Measurements from ENCODE around the gene DYRK1B. TPM values are rescaled to one million over a fixed set of nuclear protein-coding genes. Genes with fewer than 3 reads are reported as not detected.

DYRK1B gene
- total RNA-seq, 1 donor from 2014 or later, result 7.8 TPM

DNA sequence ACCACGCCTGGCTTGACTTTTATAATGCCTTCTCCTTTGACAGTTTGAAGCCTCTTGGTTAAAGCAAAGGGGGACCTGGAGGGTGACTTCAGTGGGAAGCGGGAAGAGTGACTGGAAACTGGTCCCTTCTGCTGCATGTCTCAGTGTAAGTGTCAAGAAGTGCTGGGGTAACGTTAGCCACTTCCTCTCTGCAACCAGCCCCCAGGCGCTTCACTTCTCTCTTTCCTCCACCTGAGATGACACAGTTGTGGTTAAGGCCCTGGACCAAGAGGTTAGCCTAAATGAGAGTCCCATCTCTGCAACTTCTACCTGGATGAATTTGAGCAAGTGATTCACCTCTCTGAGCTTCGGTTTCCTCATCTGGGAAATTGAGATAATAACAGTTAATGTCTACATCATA lies 39.0 kb downstream of the DYRK1B start:
- Histone ChIP-seq H3K36me3 (no peaks in the 10 kb centered on the region), H3K4me1 (no peaks in the 10 kb centered on the region), H3K4me3 (no peak overlapping the region), H3K27me3 (no peaks in the 10 kb centered on the region), H3K79me2 (ENCODE audit: low read depth) (no peaks in the 10 kb centered on the region), H3K9me3 (ENCODE audit: low read depth) (no peaks in the 10 kb centered on the region), H4K20me1 (ENCODE audit: low read depth) (no peaks in the 10 kb centered on the region), H3F3A (ENCODE audit: low read depth) (no peaks in the 10 kb centered on the region), H3K27ac (no peak overlapping the region), H3K4me2 (no peak overlapping the region), H3K9ac (no peak overlapping the region), H2AFZ (replicated peaks) (no peak overlapping the region)
- DNase-seq (ENCODE audit: low spot score), result no peak
- H3K27ac Mint-ChIP-seq, result no peak overlapping the region
- H3K4me3 Mint-ChIP-seq, result no peak overlapping the region
- H3K9me3 Mint-ChIP-seq, result peaks cover 3% of the 10 kb centered on the region
- no peaks in the 10 kb centered on the region for H3K36me3 Mint-ChIP-seq
- no peak for TF ChIP-seq CTCF (IDR thresholded peaks at IDR 0.05)
- no peak for TF ChIP-seq EZH2phosphoT487 (IDR thresholded peaks at IDR 0.05)
- TF ChIP-seq EZH2 (IDR thresholded peaks at IDR 0.05), result no peak
- peaks cover 4% of the 10 kb centered on the region for H3K4me1 Mint-ChIP-seq
- H3K27me3 Mint-ChIP-seq (ENCODE audit: insufficient read depth, low read depth), result peaks cover 4% of the 10 kb centered on the region

- H3K9me3 Mint-ChIP-seq, result peaks cover 10% of the 10 kb centered on the region
- peak; percentile 95 for TF ChIP-seq CTCF (IDR thresholded peaks at IDR 0.05)
- no peak for TF ChIP-seq EZH2phosphoT487 (IDR thresholded peaks at IDR 0.05)
- no peak for TF ChIP-seq EZH2 (IDR thresholded peaks at IDR 0.05)
- Histone ChIP-seq H3K9me3 (ENCODE audit: low read depth) (no peaks in the 10 kb centered on the region), H3K27me3 (no peaks in the 10 kb centered on the region), H3K79me2 (ENCODE audit: low read depth) (no peaks in the 10 kb centered on the region), H3K9ac (no peak overlapping the region), H3F3A (ENCODE audit: low read depth) (no peaks in the 10 kb centered on the region), H3K4me2 (peak overlapping the region; percentile 66), H4K20me1 (ENCODE audit: low read depth) (no peaks in the 10 kb centered on the region), H3K27ac (no peak overlapping the region), H3K4me1 (no peaks in the 10 kb centered on the region), H3K36me3 (no peaks in the 10 kb centered on the region), H2AFZ (replicated peaks) (peak overlapping the region; percentile 98), H3K4me3 (peak overlapping the region; percentile 66)
- H3K27ac Mint-ChIP-seq, result no peak overlapping the region
- peak overlapping the region; percentile 82 for H3K4me3 Mint-ChIP-seq
- peaks cover 4% of the 10 kb centered on the region for H3K4me1 Mint-ChIP-seq
- DNase-seq (ENCODE audit: low spot score), result peak; percentile 92
- no peaks in the 10 kb centered on the region for H3K36me3 Mint-ChIP-seq
- peaks cover 4% of the 10 kb centered on the region for H3K27me3 Mint-ChIP-seq (ENCODE audit: insufficient read depth, low read depth)
These were observed 40.9 kb downstream of the DYRK1B start for GRCh38 chr19:39792999-39793546.

- Histone ChIP-seq H2AFZ (replicated peaks) (no peak overlapping the region), H3K9ac (no peak overlapping the region), H3K4me3 (no peak overlapping the region), H3K4me2 (no peak overlapping the region), H3K9me3 (ENCODE audit: low read depth) (no peaks in the 10 kb centered on the region), H3K36me3 (no peaks in the 10 kb centered on the region), H3F3A (ENCODE audit: low read depth) (no peaks in the 10 kb centered on the region), H4K20me1 (ENCODE audit: low read depth) (no peaks in the 10 kb centered on the region), H3K27me3 (peaks cover 3% of the 10 kb centered on the region), H3K27ac (no peak overlapping the region), H3K79me2 (ENCODE audit: low read depth) (no peaks in the 10 kb centered on the region), H3K4me1 (no peaks in the 10 kb centered on the region)
- DNase-seq (ENCODE audit: low spot score), result no peak
- Mint-ChIP-seq H3K36me3 (no peaks in the 10 kb centered on the region), H3K4me3 (no peak overlapping the region), H3K27me3 (ENCODE audit: insufficient read depth, low read depth) (peaks cover 2% of the 10 kb centered on the region), H3K9me3 (peaks cover 13% of the 10 kb centered on the region), H3K27ac (no peak overlapping the region), H3K4me1 (peaks cover 4% of the 10 kb centered on the region)
- TF ChIP-seq CTCF (IDR thresholded peaks at IDR 0.05) (no peak), EZH2phosphoT487 (IDR thresholded peaks at IDR 0.05) (no peak), EZH2 (IDR thresholded peaks at IDR 0.05) (no peak)
These were observed 45.7 kb downstream of the DYRK1B start for GRCh38 chr19:39788244-39788643.

Data from neural progenitor cell (in vitro differentiated cells).